Lower leg skin (tissue), 3 donors: ENCODE results near the gene ACTRT2.

ENCODE experiments used
- CTCF ChIP-seq, 3 donors: fragments of 450-650 bp; IDR thresholded peaks; one replicate each; pipeline ENCODE4 v1.5.1; 2016; ENCODE audit warnings: antibody characterized with exemption in 3 of 3, mild to moderate bottlenecking in 3 of 3, moderate library complexity in 2 of 3
- POLR2A ChIP-seq, 2 donors: fragments of 450-650 bp; IDR thresholded peaks; one replicate each; pipeline ENCODE4 v1.6.1; 2016 to 2017; ENCODE audit warnings: antibody characterized with exemption in 2 of 2, mild to moderate bottlenecking in 1 of 2, moderate library complexity in 1 of 2

- no peak for TF ChIP-seq CTCF (IDR thresholded peaks at IDR 0.05)
- TF ChIP-seq POLR2A (IDR thresholded peaks at IDR 0.05): no peak
Observed at GRCh38 chr1:3009556-3009955, 11.7 kb upstream of the ACTRT2 start.
